Measurements from ENCODE around the gene FAM20A.

- TF ChIP-seq CTCF (IDR thresholded peaks at IDR 0.05) (no peak), POLR2A (IDR thresholded peaks at IDR 0.05) (no peak)
These were observed 12.1 kb downstream of the FAM20A start for GRCh38 chr17:68589086-68589485.
